ENCODE data around the gene ZMYND8. TPM values are rescaled to one million over a fixed set of nuclear protein-coding genes. Genes with fewer than 3 reads are reported as not detected.

Gene ZMYND8
- total RNA-seq, 1 experiment from 2014 or later = 10.2 TPM

- Histone ChIP-seq H3K27me3 (no peaks in the 10 kb centered on the region), H3K36me3 (peaks cover 6% of the 10 kb centered on the region), H3K9me3 (no peaks in the 10 kb centered on the region), H3K4me3 (no peak overlapping the region)
- no peak for DNase-seq
Measured at GRCh38 chr20:47164140-47164539, 192.4 kb downstream of the ZMYND8 start.

GRCh38 chr20:47161411-47161810, 195.1 kb downstream of the ZMYND8 start:
- DNase-seq = no peak
- no peaks in the 10 kb centered on the region for H3K9me3 ChIP-seq
- H3K36me3 ChIP-seq = peaks cover 6% of the 10 kb centered on the region
- H3K4me3 ChIP-seq = no peak overlapping the region
- no peaks in the 10 kb centered on the region for H3K27me3 ChIP-seq

GRCh38 chr20:47160992-47161391, 195.5 kb downstream of the ZMYND8 start:
- no peak for DNase-seq
- H3K27me3 ChIP-seq = no peaks in the 10 kb centered on the region

GRCh38 chr20:47160240-47160639, 196.3 kb downstream of the ZMYND8 start:
- Histone ChIP-seq H3K9me3 (no peaks in the 10 kb centered on the region), H3K36me3 (peaks cover 6% of the 10 kb centered on the region), H3K4me3 (no peak overlapping the region), H3K27me3 (no peaks in the 10 kb centered on the region)
- DNase-seq = no peak

More at GRCh38 chr20:47160992-47161391, 195.5 kb downstream of the ZMYND8 start:
- H3K4me3 ChIP-seq = no peak overlapping the region
- H3K36me3 ChIP-seq = peaks cover 6% of the 10 kb centered on the region
- no peaks in the 10 kb centered on the region for H3K9me3 ChIP-seq

Other genes starting within 250 kb of the ZMYND8 start
- gene NCOA3, start 145.2 kb upstream of the ZMYND8 start, total RNA-seq (2014; rRNA removed; shearing (Covaris generic); ENCODE audit: low replicate concordance) = 9.2 and 15.3 TPM in 2 replicates